Measurements from ENCODE around the gene LYPD6B. TPM values are rescaled to one million over a fixed set of nuclear protein-coding genes. Genes with fewer than 3 reads are reported as not detected.
A peak's percentile ranks its signal among the peaks of the same experiment; 100 is the strongest.

Gene LYPD6B
- polyA plus RNA-seq, 1 of the 3 experiments (the other 2 are of a cell fraction) = 18.2 TPM

GRCh38 chr2:149076863-149077412 lies 38.4 kb downstream of the LYPD6B start (continued):
- peak; percentile 8; the same call in 1 of the 2 replicates for TF ChIP-seq REST (IDR thresholded peaks at IDR 0.05; ENCODE audit: low read depth, low read length)
- TF ChIP-seq ZBTB33 (IDR thresholded peaks at IDR 0.05; ENCODE audit: borderline replicate concordance, low read depth) = no peak
- TF ChIP-seq ELF1 (IDR thresholded peaks at IDR 0.05) = no peak
- no peak for TF ChIP-seq SMC3 (IDR thresholded peaks at IDR 0.05; ENCODE audit: low read depth, low read length)
- no peak for TF ChIP-seq TAF1 (IDR thresholded peaks at IDR 0.05; ENCODE audit: borderline replicate concordance, low read depth, low read length)
- no peak for TF ChIP-seq NRF1 (IDR thresholded peaks at IDR 0.05; ENCODE audit: low read depth, low read length)
- TF ChIP-seq RFX5 (IDR thresholded peaks at IDR 0.05; ENCODE audit: low read length) = no peak
- TF ChIP-seq JUND (IDR thresholded peaks at IDR 0.05) = no peak
- no peak for TF ChIP-seq FOSL2 (IDR thresholded peaks at IDR 0.05; ENCODE audit: borderline replicate concordance, low read depth)

- Histone ChIP-seq H3K36me3 (replicated peaks in 1 of 2; ENCODE audit: control insufficient read depth in 1 of 2, insufficient read depth in 2 of 2, low read length in 1 of 2) (no peaks in the 10 kb centered on the region), H3K9ac (no peak overlapping the region), H4K20me1 (ENCODE audit: insufficient read depth) (no peaks in the 10 kb centered on the region), H3K9me2 (no peaks in the 10 kb centered on the region), H3F3A (replicated peaks; ENCODE audit: insufficient read depth) (no peaks in the 10 kb centered on the region), H3K4me2 (0 out of 2 replicates have a peak overlapping the region, but pooled peaks have one; percentile 6), H3K27ac (ENCODE audit: low read depth in 2 of 2, low read length in 1 of 2) (peak overlapping the region in 1 of 2 experiments; percentile 72; a peak in 1 of 4 replicates), H3K4me1 (ENCODE audit: control insufficient read depth in 1 of 2, insufficient read depth in 2 of 2, low read depth in 1 of 2, low read length in 1 of 2) (peaks cover 16 to 32% of the 10 kb centered on the region in 2 experiments; a peak in 3 of 4 replicates), H3K27me3 (ENCODE audit: insufficient read depth) (no peaks in the 10 kb centered on the region), H3K9me3 (no peaks in the 10 kb centered on the region), H3K79me2 (ENCODE audit: insufficient read depth) (no peaks in the 10 kb centered on the region), H2AFZ (ENCODE audit: low read depth) (peak overlapping the region; percentile 50; the same call in 1 of the 2 replicates), H3K4me3 (ENCODE audit: low read depth in 2 of 2, low read length in 1 of 2) (no peak overlapping the region)
- WGBS (ENCODE audit: low lambda C conversion rate) = 67% methylated on average over 1 of the region's 3 CpGs
- TF ChIP-seq EP300 (IDR thresholded peaks at IDR 0.05; ENCODE audit: borderline replicate concordance in 1 of 2, low read depth in 1 of 2, low read length in 1 of 2) = no peak
- CTCF ChIA-PET = interaction anchor here (0.9 to 1.7 kb wide), 4 partner anchors 10 to 483 kb away, joined by 3 to 10 read pairs (median 4); no protein-coding TSS in a partner anchor
- POLR2A ChIA-PET = no interaction called here
- no peak for DNase-seq
Measured at GRCh38 chr2:149077861-149078260, 39.4 kb downstream of the LYPD6B start.

Data from SK-N-SH (cell line).